ENCODE data around the gene EXOSC10.

DNA sequence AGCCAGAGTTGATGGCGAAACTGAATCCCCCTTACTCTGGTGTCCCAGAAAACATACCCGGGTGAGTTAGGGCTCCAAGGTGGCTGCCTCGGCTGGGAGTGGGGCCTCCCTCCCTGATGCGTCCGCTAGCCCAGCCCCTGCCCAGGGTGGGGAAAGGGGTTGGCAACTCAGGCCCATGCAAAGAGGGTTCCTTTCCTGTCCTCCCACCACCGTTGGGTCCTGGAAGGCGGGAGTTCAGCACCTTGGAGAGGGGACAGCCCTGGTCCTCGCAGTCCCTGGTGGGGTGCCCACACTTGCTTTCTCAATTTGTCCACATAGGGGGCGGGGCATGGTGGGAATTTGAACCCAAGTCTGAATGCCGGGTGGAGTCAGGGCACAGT lies 45.9 kb downstream of the EXOSC10 start:
- TF ChIP-seq, protein P1, sequence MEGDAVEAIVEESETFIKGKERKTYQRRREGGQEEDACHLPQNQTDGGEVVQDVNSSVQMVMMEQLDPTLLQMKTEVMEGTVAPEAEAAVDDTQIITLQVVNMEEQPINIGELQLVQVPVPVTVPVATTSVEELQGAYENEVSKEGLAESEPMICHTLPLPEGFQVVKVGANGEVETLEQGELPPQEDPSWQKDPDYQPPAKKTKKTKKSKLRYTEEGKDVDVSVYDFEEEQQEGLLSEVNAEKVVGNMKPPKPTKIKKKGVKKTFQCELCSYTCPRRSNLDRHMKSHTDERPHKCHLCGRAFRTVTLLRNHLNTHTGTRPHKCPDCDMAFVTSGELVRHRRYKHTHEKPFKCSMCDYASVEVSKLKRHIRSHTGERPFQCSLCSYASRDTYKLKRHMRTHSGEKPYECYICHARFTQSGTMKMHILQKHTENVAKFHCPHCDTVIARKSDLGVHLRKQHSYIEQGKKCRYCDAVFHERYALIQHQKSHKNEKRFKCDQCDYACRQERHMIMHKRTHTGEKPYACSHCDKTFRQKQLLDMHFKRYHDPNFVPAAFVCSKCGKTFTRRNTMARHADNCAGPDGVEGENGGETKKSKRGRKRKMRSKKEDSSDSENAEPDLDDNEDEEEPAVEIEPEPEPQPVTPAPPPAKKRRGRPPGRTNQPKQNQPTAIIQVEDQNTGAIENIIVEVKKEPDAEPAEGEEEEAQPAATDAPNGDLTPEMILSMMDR (IDR thresholded peaks at IDR 0.05): no peak
- no peak for TF ChIP-seq POLR2A (IDR thresholded peaks at IDR 0.05)
- TF ChIP-seq EP300 (IDR thresholded peaks at IDR 0.05): no peak
